Progenitor cell of endocrine pancreas (in vitro differentiated cells): ENCODE measurements around the gene ITPR3. TPM values are rescaled to one million over a fixed set of nuclear protein-coding genes. Genes with fewer than 3 reads are reported as not detected.
"Not testable (repeated sequence)": the region's sequence is repeated elsewhere in the genome, so short reads cannot be mapped to it uniquely, and the experiment has no call there.

Experiments
- DNase-seq: peaks from one replicate; pipeline ENCODE4 v3.0.0; 2021; ENCODE audit warnings: low spot score; ENCODE audit not compliant: unreplicated experiment
- H3K27ac Mint-ChIP-seq: 2 replicates; pipeline ENCODE4 v1.8.0; 2021; ENCODE audit warnings: mild to moderate bottlenecking, moderate library complexity, mixed read lengths
- H3K27me3 Mint-ChIP-seq: 2 replicates; pipeline ENCODE4 v1.8.0; 2021; ENCODE audit warnings: mixed read lengths
- H3K36me3 Mint-ChIP-seq: 2 replicates; pipeline ENCODE4 v1.8.0; 2022; ENCODE audit warnings: mixed read lengths; ENCODE audit not compliant: insufficient read depth
- H3K4me1 Mint-ChIP-seq: 2 replicates; pipeline ENCODE4 v1.8.0; 2021; ENCODE audit warnings: low read depth, mixed read lengths
- H3K4me3 Mint-ChIP-seq: 2 replicates; pipeline ENCODE4 v1.8.0; 2021; ENCODE audit warnings: low read depth, mild to moderate bottlenecking, moderate library complexity, mixed read lengths
- H3K9me3 Mint-ChIP-seq: 2 replicates; pipeline ENCODE4 v1.8.0; 2021; ENCODE audit warnings: low read depth, mixed read lengths
- total RNA-seq: library from RNA; stranded (reverse); gene quantifications from 2 replicates; pipeline ENCODE4 v1.2.1, GENCODE V29; 2021
- TF ChIP-seq, protein P1 (sequence below): fragments of 200-600 bp; sonication (generic); IDR thresholded peaks from one replicate; pipeline ENCODE4 v1.5.0; 2021; ENCODE audit warnings: antibody characterized with exemption, mild to moderate bottlenecking; ENCODE audit not compliant: unreplicated experiment

Gene ITPR3
- total RNA-seq, 1 donor from 2014 or later, result 28.3 TPM

DNA sequence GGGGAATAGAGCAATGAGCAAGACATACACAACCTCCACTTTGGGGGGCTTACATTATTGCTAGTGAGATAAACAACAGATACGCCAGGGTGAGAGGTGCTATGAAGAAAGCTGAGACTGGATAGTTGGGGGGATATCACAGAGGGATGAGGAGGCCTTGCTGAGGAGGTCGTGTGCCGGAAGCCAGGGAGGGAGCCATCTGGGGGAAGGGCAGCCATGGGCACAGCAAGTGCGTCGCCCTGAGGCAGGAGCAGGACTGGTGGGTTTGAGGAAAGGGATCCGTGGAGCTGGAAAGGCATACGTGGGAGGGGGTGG is 28.9 kb upstream of the ITPR3 start:
- no peak for DNase-seq
- Mint-ChIP-seq H3K27me3 (peaks cover 3% of the 10 kb centered on the region), H3K4me1 (peaks cover 27% of the 10 kb centered on the region), H3K36me3 (no peaks in the 10 kb centered on the region), H3K9me3 (no peaks in the 10 kb centered on the region), H3K4me3 (no peak overlapping the region), H3K27ac (peak overlapping the region; percentile 89)
- TF ChIP-seq, protein P1, sequence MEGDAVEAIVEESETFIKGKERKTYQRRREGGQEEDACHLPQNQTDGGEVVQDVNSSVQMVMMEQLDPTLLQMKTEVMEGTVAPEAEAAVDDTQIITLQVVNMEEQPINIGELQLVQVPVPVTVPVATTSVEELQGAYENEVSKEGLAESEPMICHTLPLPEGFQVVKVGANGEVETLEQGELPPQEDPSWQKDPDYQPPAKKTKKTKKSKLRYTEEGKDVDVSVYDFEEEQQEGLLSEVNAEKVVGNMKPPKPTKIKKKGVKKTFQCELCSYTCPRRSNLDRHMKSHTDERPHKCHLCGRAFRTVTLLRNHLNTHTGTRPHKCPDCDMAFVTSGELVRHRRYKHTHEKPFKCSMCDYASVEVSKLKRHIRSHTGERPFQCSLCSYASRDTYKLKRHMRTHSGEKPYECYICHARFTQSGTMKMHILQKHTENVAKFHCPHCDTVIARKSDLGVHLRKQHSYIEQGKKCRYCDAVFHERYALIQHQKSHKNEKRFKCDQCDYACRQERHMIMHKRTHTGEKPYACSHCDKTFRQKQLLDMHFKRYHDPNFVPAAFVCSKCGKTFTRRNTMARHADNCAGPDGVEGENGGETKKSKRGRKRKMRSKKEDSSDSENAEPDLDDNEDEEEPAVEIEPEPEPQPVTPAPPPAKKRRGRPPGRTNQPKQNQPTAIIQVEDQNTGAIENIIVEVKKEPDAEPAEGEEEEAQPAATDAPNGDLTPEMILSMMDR, result no peak

DNA sequence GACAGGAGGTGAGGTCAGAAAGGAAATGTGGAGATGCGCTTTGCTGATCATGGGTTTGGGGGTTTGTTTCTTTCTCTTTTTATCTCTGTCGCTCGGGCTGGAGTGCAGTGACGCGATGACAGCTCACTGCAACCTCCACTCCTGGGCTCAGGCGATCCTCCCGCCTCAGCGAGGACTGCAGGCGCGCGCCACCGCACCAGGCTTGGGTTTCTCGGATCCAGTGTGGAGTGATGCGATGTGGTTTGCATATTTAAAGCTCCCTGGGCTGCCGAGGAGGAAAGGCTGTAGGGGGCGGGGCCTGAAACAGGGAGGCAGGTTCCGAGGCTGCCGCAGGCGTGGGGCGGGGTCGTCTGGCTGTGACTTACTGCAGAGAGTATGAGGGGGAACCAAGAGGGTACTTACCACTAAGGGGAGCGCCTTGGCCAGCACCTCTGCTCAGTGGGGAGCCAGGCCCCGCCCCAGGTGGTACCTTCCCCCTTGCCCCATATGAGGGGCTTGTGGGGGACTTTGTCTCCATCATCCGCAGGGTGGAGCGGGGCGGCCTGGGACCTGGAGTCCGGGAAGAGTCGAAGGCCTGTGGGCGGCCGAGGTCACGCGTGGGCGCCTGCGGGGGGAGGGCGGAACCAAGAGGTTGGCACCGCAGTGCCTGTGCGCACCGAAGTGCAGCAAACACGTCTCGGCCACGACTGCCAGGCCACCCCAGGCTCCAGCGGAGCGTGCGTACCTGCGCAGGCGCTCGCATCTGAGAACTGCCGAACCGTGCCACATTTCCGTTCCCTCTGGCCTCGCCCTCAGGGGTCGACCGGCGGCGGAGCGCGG is 28.3 kb upstream of the ITPR3 start:
- no peaks in the 10 kb centered on the region for H3K36me3 Mint-ChIP-seq
- peaks cover 27% of the 10 kb centered on the region for H3K4me1 Mint-ChIP-seq
- H3K27me3 Mint-ChIP-seq, result peaks cover 3% of the 10 kb centered on the region
- H3K9me3 Mint-ChIP-seq, result no peaks in the 10 kb centered on the region
- peak overlapping the region; percentile 89 for H3K27ac Mint-ChIP-seq
- TF ChIP-seq, protein P1, result no peak
- H3K4me3 Mint-ChIP-seq, result peak overlapping the region; percentile 26
- no peak for DNase-seq

- TF ChIP-seq, protein P1, result no peak
- Mint-ChIP-seq H3K9me3 (no peaks in the 10 kb centered on the region), H3K4me1 (peaks cover 27% of the 10 kb centered on the region), H3K36me3 (no peaks in the 10 kb centered on the region), H3K27me3 (peaks cover 3% of the 10 kb centered on the region), H3K27ac (no peak overlapping the region), H3K4me3 (peak overlapping the region; percentile 23)
- DNase-seq, result no peak
Observed at GRCh38 chr6:33593414-33593727, 27.8 kb upstream of the ITPR3 start.

GRCh38 chr6:33595001-33595846 is 25.9 kb upstream of the ITPR3 start:
- no peak for DNase-seq
- Mint-ChIP-seq H3K27ac (no peak overlapping the region), H3K36me3 (no peaks in the 10 kb centered on the region), H3K27me3 (peaks cover 3% of the 10 kb centered on the region), H3K4me3 (no peak overlapping the region), H3K4me1 (peaks cover 21% of the 10 kb centered on the region), H3K9me3 (no peaks in the 10 kb centered on the region)
- TF ChIP-seq, protein P1, result no peak

GRCh38 chr6:33596894-33597293 is 24.2 kb upstream of the ITPR3 start:
- H3K4me1 Mint-ChIP-seq, result peaks cover 12% of the 10 kb centered on the region
- H3K27ac Mint-ChIP-seq, H3K27me3 Mint-ChIP-seq, H3K36me3 Mint-ChIP-seq, H3K4me3 Mint-ChIP-seq, H3K9me3 Mint-ChIP-seq, DNase-seq: not testable (repeated sequence)
